ENCODE measurements around the gene AIP. TPM values are rescaled to one million over a fixed set of nuclear protein-coding genes. Genes with fewer than 3 reads are reported as not detected.
A peak's percentile ranks its signal among the peaks of the same experiment; 100 is the strongest.
"Not testable (repeated sequence)": the region's sequence is repeated elsewhere in the genome, so short reads cannot be mapped to it uniquely, and the experiment has no call there.

Gene AIP
- total RNA-seq, 4 donors from 2014 or later = 39.9 to 75.9 (median 58.4) TPM

DNA sequence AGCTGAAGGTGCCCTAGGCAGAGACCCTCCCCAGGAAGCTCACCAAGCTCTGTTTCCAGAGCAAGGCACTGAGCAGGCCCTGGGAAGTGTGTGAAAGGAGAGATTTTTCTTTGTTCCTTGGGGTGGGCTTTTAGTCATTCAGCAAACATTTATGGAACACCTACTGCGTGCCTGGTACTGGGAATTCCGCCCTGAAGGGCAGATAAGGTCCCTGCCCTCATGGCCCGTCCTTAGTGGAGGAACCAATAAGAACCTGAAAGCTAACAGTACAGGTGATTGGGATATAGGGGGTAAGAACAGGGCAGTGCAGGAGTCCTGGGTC is 17.7 kb upstream of the AIP start:
- peaks cover 0 to 34% (median 15%) of the 10 kb centered on the region in 4 donors for H3K4me1 ChIP-seq
- DNase-seq = no peak
- TF ChIP-seq POLR2A (IDR thresholded peaks at IDR 0.05) = no peak
- TF ChIP-seq, protein P1, sequence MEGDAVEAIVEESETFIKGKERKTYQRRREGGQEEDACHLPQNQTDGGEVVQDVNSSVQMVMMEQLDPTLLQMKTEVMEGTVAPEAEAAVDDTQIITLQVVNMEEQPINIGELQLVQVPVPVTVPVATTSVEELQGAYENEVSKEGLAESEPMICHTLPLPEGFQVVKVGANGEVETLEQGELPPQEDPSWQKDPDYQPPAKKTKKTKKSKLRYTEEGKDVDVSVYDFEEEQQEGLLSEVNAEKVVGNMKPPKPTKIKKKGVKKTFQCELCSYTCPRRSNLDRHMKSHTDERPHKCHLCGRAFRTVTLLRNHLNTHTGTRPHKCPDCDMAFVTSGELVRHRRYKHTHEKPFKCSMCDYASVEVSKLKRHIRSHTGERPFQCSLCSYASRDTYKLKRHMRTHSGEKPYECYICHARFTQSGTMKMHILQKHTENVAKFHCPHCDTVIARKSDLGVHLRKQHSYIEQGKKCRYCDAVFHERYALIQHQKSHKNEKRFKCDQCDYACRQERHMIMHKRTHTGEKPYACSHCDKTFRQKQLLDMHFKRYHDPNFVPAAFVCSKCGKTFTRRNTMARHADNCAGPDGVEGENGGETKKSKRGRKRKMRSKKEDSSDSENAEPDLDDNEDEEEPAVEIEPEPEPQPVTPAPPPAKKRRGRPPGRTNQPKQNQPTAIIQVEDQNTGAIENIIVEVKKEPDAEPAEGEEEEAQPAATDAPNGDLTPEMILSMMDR (IDR thresholded peaks at IDR 0.05) = no peak
- H3K9me3 ChIP-seq = no peaks in the 10 kb centered on the region
- H3K27me3 ChIP-seq = no peaks in the 10 kb centered on the region
- no peaks in the 10 kb centered on the region for H3K36me3 ChIP-seq
- H3K4me3 ChIP-seq = peak overlapping the region; percentile 59 to 82 (median 74)
- H3K27ac ChIP-seq = peak overlapping the region; percentile 90 to 98 (median 94)

DNA sequence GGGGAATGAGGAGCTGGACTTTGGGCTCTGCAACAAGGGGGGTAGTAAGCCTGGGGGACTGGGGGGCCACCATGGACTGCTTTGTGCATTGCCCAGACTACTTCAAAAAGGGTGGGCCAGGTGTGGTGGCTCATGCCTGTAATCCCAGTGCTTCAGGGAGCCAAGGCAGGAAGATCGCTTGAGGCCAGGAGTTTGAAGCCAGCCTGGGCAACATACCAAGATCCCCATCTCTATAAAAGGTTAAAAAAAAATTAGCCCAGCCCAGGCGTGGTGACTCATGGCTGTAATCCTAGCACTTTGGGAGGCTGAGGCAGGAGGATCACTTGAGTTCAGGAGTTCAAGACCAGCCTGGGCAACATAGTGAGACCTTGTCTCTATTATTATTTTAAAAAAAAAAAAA is 17.3 kb upstream of the AIP start:
- DNase-seq = not testable (repeated sequence)
- peak overlapping the region in 3 of 4 donors; percentile 70 to 82 (median 78) for H3K4me3 ChIP-seq

DNA sequence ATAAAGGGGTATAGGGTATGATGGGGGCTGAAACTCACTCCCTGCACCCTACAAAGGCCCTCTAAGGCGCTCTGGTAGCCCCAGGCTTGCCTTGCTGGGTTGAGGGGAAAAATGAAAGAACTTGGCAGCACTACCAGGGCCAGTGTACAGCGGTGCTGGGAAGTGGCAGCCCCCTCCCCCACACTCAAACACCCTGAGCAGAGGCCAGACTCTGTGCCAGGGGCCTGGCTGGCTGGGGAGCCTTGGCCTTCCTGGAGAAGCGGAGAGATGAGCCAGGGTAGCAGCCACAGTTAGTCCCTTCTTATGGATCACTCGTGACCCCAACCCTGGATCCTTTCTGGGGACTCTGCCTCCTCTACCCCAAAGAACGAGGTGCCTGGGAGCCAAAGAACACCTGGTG is 16.5 kb upstream of the AIP start:
- peaks cover 0 to 34% (median 13%) of the 10 kb centered on the region in 4 donors for H3K4me1 ChIP-seq
- H3K9me3 ChIP-seq = no peaks in the 10 kb centered on the region
- no peak for DNase-seq
- H3K4me3 ChIP-seq = no peak overlapping the region
- no peak for TF ChIP-seq POLR2A (IDR thresholded peaks at IDR 0.05)
- TF ChIP-seq, protein P1 (IDR thresholded peaks at IDR 0.05) = no peak
- peak overlapping the region in 1 of 4 donors; percentile 95 for H3K27ac ChIP-seq
- H3K27me3 ChIP-seq = no peaks in the 10 kb centered on the region
- no peaks in the 10 kb centered on the region for H3K36me3 ChIP-seq

More for the DNA sequence above, 17.3 kb upstream of the AIP start:
- H3K9me3 ChIP-seq, H3K27me3 ChIP-seq, H3K36me3 ChIP-seq: not testable (repeated sequence)
- peaks cover 0 to 34% (median 14%) of the 10 kb centered on the region in 4 donors for H3K4me1 ChIP-seq
- peak overlapping the region; percentile 90 to 98 (median 94) for H3K27ac ChIP-seq

DNA sequence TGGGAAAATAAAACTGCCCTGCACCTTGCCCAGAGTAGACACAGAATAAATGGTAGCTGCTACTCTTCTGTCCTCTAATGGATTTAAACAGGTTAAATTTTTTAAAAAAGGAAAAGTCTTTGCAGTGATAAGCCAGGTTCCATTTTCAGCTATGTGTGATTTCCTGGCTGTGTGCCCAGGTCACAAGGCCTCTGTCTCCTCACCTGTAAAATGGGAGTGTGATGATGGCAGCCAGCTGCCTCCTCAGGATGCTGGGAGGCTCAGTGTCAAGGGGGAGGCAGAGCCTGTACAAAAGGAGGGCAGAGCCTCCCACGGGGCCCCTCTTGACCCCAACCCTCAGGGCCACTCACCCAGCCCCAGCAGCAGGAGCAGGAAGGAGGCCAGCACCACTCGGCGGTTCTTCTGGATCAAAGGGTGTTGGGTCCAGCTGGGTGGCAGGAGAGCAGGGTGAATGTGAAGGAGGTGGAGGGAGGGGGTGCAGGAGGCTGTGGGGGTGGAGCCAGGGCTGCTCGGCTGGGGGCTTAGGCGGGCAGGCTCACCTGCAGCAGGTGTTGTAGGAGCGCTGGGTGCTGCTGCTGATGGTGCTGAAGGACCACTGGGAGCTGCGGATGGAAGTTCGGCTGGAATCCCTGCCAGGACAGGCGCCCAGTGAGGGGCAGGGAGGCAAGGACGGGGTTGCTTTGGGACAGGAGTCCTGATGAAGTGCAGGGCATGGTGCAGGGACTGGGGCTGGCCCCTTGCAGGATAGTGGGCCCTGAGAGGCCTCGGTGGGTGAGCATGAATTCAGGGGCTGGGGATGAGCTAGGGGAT is 15.7 kb upstream of the AIP start:
- no peak for DNase-seq
- peak overlapping the region in 1 of 4 donors; percentile 95 for H3K4me3 ChIP-seq
- peak overlapping the region in 2 of 4 donors; percentile 91 to 95 for H3K27ac ChIP-seq
- peaks cover 0 to 34% (median 13%) of the 10 kb centered on the region in 4 donors for H3K4me1 ChIP-seq
- TF ChIP-seq, protein P1 (IDR thresholded peaks at IDR 0.05) = no peak
- no peak for TF ChIP-seq POLR2A (IDR thresholded peaks at IDR 0.05)
- H3K27me3 ChIP-seq = no peaks in the 10 kb centered on the region
- H3K36me3 ChIP-seq = no peaks in the 10 kb centered on the region
- no peaks in the 10 kb centered on the region for H3K9me3 ChIP-seq

DNA sequence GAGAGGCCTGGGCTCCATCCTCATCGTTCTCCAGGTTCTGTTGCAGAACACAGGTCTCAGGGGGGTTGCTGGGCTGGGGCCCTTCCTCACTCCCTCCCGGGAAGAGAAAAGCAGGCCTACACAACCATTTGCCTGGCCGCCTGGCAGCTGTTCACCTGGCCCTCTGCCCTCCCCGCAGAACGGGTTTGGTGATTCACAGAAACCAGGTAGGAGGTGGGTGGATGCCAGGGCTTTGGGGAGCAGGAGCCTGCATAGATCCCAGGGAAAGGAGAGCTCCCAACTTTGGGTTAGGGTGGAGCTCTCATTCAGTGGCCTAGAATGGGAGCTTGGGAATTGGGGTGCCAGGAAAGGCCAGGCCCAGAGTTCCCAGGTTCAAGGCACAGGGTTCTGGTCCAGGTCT is 14.8 kb upstream of the AIP start:
- H3K27ac ChIP-seq = peak overlapping the region; percentile 82 to 95 (median 88)
- H3K27me3 ChIP-seq = no peaks in the 10 kb centered on the region
- no peaks in the 10 kb centered on the region for H3K36me3 ChIP-seq
- TF ChIP-seq, protein P1 (IDR thresholded peaks at IDR 0.05) = no peak
- TF ChIP-seq POLR2A (IDR thresholded peaks at IDR 0.05) = no peak
- peaks cover 0 to 34% (median 13%) of the 10 kb centered on the region in 4 donors for H3K4me1 ChIP-seq
- peak overlapping the region; percentile 64 to 98 (median 92) for H3K4me3 ChIP-seq
- no peaks in the 10 kb centered on the region for H3K9me3 ChIP-seq
- DNase-seq = peak in 2 of 3 donors; percentile 70 to 74

DNA sequence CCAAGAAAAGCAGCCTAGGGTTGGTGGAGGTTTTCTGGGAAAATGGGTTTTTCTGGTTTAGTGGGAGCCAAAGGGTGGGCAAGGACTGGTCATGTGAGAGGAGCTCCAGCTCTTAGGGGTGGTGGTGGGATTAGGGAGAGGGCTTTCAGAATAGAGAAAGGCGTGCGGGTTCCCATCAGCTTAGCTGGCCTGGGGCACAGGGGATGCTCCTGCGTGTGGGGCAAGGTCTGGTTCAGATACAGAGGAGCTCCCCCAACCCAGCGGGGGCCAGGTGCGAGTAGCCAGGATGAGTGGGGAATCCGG is 14.4 kb upstream of the AIP start:
- no peaks in the 10 kb centered on the region for H3K27me3 ChIP-seq
- H3K27ac ChIP-seq = peak overlapping the region; percentile 82 to 95 (median 88)
- peak overlapping the region; percentile 64 to 98 (median 92) for H3K4me3 ChIP-seq
- H3K36me3 ChIP-seq = no peaks in the 10 kb centered on the region
- H3K9me3 ChIP-seq = no peaks in the 10 kb centered on the region
- TF ChIP-seq, protein P1 (IDR thresholded peaks at IDR 0.05) = no peak
- TF ChIP-seq POLR2A (IDR thresholded peaks at IDR 0.05) = no peak
- DNase-seq = no peak
- peaks cover 0 to 34% (median 13%) of the 10 kb centered on the region in 4 donors for H3K4me1 ChIP-seq
